ENCODE measurements around the gene BNIP3.

BNIP3 gene

GRCh38 chr10:131949041-131949862, 32.5 kb downstream of the BNIP3 start:
- no peak for DNase-seq (ENCODE audit: low spot score)

- no peak for DNase-seq (ENCODE audit: low spot score)
Observed at GRCh38 chr10:131948501-131948900, 33.2 kb downstream of the BNIP3 start.

- DNase-seq (ENCODE audit: low spot score) = no peak
Observed at GRCh38 chr10:131947631-131948347, 33.9 kb downstream of the BNIP3 start.

DNA sequence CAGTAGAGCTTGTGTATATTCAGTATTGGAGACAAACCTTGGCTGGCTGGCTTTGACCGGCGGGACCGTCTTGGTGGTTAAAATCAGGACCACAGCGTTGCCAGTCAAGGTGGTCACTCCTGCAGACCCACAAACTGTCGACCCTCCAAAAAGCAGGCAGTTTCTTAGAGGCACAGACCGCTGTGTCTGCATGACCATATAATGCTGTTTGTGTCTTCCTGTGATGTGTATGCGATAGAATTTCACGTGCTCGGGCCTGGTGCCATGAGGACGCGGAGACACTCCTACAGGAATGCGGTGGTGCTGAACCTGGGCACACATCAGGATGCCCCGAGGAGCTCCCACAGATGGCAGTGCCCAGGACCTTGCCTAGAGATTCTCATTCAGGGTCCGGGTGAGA, 34.8 kb downstream of the BNIP3 start:
- DNase-seq (ENCODE audit: low spot score) = no peak

- no peak for DNase-seq (ENCODE audit: low spot score)
Observed at GRCh38 chr10:131946321-131946751, 35.4 kb downstream of the BNIP3 start.

- no peak for DNase-seq (ENCODE audit: low spot score)
Observed at GRCh38 chr10:131944976-131945695, 36.6 kb downstream of the BNIP3 start.

DNA sequence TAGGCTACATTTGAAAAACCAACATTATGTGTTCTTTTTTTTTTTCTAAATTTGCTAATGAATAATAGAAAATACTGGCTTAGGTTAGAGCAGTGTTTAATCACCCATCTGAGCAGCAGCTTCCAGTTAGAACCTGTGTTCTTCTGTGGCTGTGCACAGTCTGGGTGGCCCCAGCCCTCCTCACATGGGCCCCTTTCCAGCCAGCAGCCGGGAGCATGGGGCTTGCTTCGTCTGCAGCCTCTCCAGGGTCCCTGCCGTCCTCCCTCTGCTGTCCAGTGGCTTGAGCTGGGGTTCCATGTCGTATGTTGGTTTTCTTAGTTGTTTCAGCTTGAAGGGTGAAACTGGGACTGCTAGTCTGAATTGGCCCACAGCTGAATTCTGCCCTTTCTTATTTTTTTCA, 37.3 kb downstream of the BNIP3 start:
- no peak for DNase-seq (ENCODE audit: low spot score)

- DNase-seq (ENCODE audit: low spot score) = no peak
Observed at GRCh38 chr10:131943021-131943814, 38.5 kb downstream of the BNIP3 start.

- no peak for DNase-seq (ENCODE audit: low spot score)
Observed at GRCh38 chr10:131942455-131942854, 39.3 kb downstream of the BNIP3 start.

GRCh38 chr10:131938681-131939080, 43.0 kb downstream of the BNIP3 start:
- DNase-seq (ENCODE audit: low spot score) = no peak

GRCh38 chr10:131937836-131938235, 43.9 kb downstream of the BNIP3 start:
- no peak for DNase-seq (ENCODE audit: low spot score)

GRCh38 chr10:131936736-131937135, 45.0 kb downstream of the BNIP3 start:
- no peak for DNase-seq (ENCODE audit: low spot score)

DNA sequence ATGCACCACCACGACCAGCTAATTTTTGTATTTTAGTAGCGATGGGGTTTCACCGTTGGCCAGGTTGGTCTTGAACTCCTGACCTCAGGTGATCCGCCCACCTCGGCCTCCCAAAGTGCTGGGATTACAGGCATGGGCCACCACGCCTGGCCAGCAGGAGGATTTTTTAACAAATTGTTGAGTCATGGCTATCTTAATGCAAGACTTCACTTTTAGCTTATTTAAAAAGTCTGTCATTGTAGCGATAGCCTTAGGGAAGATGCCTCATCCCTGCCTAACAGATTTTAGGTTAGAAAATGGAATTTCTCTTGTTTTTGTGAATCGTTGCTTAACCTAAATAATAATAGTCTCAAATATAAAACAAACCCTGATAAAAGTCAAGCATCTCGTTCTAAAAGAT, 45.4 kb downstream of the BNIP3 start:
- no peak for DNase-seq (ENCODE audit: low spot score)

GRCh38 chr10:131935260-131935659, 46.5 kb downstream of the BNIP3 start:
- no peak for DNase-seq (ENCODE audit: low spot score)

GRCh38 chr10:131934769-131935168, 47.0 kb downstream of the BNIP3 start:
- no peak for DNase-seq (ENCODE audit: low spot score)

DNA sequence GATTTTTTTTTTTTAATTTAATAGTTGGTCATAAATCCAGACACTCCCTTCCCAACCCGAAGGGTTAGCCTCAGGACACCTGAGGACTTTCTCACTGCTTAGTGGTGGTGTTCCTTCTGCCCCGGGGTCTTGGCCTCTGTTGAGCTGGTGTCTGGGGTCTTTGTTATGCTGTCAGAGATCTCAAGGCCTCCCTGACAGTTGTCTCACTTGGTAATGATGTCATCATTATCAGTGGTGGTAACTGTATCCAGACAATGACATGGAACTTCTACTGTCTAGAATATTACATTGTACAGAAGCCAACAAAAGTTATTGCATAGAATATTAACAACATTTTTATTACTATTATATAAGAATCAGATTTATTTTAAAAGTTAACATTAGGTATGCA, 48.0 kb downstream of the BNIP3 start:
- no peak for DNase-seq (ENCODE audit: low spot score)

DNA sequence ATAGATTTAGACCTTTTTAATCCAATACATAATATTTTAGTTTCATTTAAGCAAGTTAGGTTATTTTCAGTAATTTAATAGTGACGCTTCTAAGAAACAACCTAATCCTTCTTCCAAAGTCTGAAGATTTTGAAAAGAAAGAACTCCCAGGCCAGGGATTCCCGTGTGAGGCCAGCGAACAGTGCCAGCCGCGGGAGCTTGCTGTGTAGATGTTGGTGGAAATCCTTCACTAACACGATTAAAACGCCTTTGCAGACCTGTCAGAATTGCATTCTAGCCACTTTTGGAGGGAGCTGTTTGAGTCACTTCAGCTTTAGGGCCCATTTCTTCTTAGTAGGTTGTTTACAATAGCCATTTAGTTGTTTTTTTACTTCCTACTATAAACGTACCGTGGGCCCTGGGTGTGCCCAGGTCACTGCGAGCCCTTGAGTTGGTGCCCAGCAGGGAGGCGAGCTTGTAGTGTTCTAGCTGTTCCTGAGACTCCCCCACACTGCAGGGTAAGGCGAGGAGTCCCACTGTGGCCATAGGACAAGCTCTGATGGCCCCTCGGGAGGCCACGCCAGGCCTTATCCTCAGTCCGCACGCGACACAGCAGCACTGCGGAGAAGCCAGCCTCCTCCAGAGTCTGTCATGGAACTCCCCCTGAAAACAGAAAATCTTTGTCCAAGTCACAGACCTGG, 48.6 kb downstream of the BNIP3 start:
- no peak for DNase-seq (ENCODE audit: low spot score)

- no peak for DNase-seq (ENCODE audit: low spot score)
Observed at GRCh38 chr10:131931981-131932380, 49.7 kb downstream of the BNIP3 start.

DNA sequence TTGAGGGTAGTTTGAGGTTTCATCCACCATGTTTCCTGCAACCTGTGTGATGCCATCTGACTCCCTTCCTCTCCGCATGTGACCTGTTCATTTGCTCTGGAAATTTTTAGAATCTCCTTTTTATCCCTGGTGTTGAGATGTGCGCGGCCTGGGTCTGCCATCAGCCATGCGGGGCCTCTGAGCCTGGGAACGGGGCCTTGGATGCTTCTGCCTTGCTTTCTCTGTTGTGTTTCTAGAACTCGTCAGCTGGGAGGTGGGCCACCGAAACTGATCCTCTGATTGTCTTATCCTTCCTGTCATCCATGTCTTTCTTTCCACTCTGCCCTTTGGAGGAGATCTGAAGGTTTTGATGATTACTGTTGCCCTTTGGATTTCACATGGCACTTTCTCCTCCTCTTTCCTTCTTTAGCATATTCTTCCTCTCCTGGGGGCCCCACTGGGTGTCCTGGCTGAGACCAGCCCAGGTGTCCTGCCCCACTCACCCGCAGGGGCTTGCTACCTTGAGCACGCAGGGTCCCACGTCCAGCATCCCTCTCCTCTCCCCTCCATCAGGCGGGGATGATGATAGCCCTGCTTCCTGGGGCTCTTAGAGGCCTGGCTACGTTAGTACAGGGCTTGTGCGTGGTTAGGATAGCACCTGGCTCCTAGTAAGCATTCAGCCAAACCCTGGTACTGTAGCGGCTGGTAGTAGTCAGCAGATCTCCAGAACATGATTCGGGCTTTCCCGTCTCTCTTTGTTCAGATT, 51.0 kb downstream of the BNIP3 start:
- DNase-seq (ENCODE audit: low spot score) = no peak

DNA sequence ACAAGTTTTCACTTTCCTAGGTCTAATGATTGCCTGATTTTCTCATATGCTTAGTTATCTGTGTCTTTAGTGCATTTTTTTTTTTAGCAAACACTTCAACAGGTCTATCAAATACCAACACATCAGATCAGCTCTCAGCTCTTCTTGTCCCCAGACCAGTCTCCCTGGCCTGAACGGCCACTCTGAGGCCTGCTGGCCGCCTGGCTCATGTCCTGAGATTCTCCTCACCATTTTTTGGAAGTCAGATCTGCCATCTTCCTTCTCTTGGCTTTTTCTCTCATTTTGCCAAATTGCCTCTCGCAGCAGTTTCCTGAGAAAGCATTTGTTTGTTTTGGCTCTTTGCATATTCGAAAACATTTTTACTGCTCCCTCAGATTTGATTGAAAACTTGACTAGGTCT, 51.6 kb downstream of the BNIP3 start:
- DNase-seq (ENCODE audit: low spot score) = no peak

All from CD4-positive, alpha-beta T cell treated with Interleukin-15 for 4 hours (primary cell).